Measurements from ENCODE around the gene ATF7.

DNA sequence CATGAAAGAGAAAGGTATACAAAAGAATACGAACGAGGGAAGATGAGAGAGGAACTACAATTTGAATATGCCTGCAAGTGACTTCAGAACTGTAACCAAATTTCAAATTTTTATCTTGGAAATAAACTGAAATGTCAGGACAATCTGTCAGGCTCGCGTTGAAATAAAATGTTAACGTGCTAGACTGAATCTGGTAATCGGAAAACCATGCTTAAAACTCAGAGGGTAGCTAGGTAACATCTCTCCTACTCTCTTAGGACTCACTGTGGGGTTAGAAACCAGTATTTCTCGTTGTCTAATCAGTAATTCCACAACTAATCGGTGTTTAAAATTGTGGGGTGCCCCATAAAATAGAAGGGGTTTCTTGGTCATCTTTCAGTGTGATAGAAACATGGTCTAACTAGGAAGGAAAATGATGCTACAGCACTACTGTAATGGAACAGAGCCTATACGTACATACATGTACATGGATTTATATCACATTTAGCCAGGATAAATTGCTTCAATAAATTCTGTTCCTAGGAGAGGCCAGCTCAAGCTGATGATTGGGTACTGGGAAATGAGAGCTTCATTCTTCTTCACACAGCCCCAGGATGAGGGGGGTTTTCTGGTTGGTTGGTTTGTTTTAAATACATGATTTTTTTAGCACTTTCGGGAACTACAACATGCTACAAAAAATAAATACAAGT lies 23.9 kb downstream of the ATF7 start:
- TF ChIP-seq ZNF76 (CRISPR knock-in tag; IDR thresholded peaks at IDR 0.05; ENCODE audit: borderline replicate concordance) = no peak
- TF ChIP-seq MLLT1 (IDR thresholded peaks at IDR 0.05) = no peak
- TF ChIP-seq, protein P1, sequence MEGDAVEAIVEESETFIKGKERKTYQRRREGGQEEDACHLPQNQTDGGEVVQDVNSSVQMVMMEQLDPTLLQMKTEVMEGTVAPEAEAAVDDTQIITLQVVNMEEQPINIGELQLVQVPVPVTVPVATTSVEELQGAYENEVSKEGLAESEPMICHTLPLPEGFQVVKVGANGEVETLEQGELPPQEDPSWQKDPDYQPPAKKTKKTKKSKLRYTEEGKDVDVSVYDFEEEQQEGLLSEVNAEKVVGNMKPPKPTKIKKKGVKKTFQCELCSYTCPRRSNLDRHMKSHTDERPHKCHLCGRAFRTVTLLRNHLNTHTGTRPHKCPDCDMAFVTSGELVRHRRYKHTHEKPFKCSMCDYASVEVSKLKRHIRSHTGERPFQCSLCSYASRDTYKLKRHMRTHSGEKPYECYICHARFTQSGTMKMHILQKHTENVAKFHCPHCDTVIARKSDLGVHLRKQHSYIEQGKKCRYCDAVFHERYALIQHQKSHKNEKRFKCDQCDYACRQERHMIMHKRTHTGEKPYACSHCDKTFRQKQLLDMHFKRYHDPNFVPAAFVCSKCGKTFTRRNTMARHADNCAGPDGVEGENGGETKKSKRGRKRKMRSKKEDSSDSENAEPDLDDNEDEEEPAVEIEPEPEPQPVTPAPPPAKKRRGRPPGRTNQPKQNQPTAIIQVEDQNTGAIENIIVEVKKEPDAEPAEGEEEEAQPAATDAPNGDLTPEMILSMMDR (IDR thresholded peaks at IDR 0.05 in 2 of 3, conservative IDR thresholded peaks at IDR 0.05 in 1 of 3; ENCODE audit: insufficient read depth in 2 of 3, low read depth in 1 of 3, low read length in 3 of 3) = no peak
- TF ChIP-seq NEUROD1 (IDR thresholded peaks at IDR 0.05; ENCODE audit: borderline replicate concordance, low read depth, low read length, partially characterized antibody) = no peak
- no peak for TF ChIP-seq ESRRB (CRISPR knock-in tag; IDR thresholded peaks at IDR 0.05; ENCODE audit: borderline replicate concordance)

Measured in K562 (cell line).